ENCODE measurements around the gene ADAMTSL5. TPM values are rescaled to one million over a fixed set of nuclear protein-coding genes. Genes with fewer than 3 reads are reported as not detected.

Gene ADAMTSL5
- total and polyA plus RNA-seq, 2 of the 13 experiments (the other 11 are each of a cell fraction or from before 2014, with no cell fraction given): 0.60 to 2.7 TPM

- TF ChIP-seq ZGPAT (CRISPR knock-in tag; IDR thresholded peaks at IDR 0.05) (peak; percentile 35; the same call in 1 of the 2 replicates), TFE3 (CRISPR knock-in tag; IDR thresholded peaks at IDR 0.05) (no peak), WIZ (CRISPR knock-in tag; IDR thresholded peaks at IDR 0.05) (no peak), ZNF337 (CRISPR knock-in tag; IDR thresholded peaks at IDR 0.05; ENCODE audit: borderline replicate concordance, low read depth) (no peak), CERS6 (CRISPR knock-in tag; IDR thresholded peaks at IDR 0.05) (no peak), RBFOX2 (IDR thresholded peaks at IDR 0.05; ENCODE audit: low read depth, low read length) (peak; percentile 49; the same call in 1 of the 2 replicates), ZNF317 (CRISPR knock-in tag; IDR thresholded peaks at IDR 0.05) (no peak), TP53 (CRISPR knock-in tag; conservative IDR thresholded peaks at IDR 0.05) (no peak), GPN1 (CRISPR knock-in tag; IDR thresholded peaks at IDR 0.05; ENCODE audit: borderline replicate concordance) (no peak), ZFP36L1 (CRISPR knock-in tag; IDR thresholded peaks at IDR 0.05) (no peak), MTERF4 (CRISPR knock-in tag; IDR thresholded peaks at IDR 0.05) (peak; percentile 39; the same call in 1 of the 2 replicates), MYC (CRISPR knock-in tag; IDR thresholded peaks at IDR 0.05; ENCODE audit: borderline replicate concordance) (peak; percentile 34), ZNF841 (CRISPR knock-in tag; IDR thresholded peaks at IDR 0.05; ENCODE audit: borderline replicate concordance) (no peak), NR2F2 (IDR thresholded peaks at IDR 0.05; ENCODE audit: borderline replicate concordance, low read depth) (0 out of 2 replicates have a peak, but pooled peaks have one; percentile 11), EED (CRISPR knock-in tag; IDR thresholded peaks at IDR 0.05) (no peak), SRSF1 (optimal IDR thresholded peaks at IDR 0.05; ENCODE audit: low read depth, low read length) (peak; percentile 69), ZNF83 (CRISPR knock-in tag; IDR thresholded peaks at IDR 0.05; ENCODE audit: borderline replicate concordance) (no peak), ZNF782 (CRISPR knock-in tag; IDR thresholded peaks at IDR 0.05; ENCODE audit: borderline replicate concordance) (0 out of 2 replicates have a peak, but pooled peaks have one; percentile 43), ATF6 (CRISPR knock-in tag; conservative IDR thresholded peaks at IDR 0.05) (0 out of 2 replicates have a peak, but pooled peaks have one; percentile 9)
Observed at GRCh38 chr19:1492474-1493006, 20.3 kb downstream of the ADAMTSL5 start (continued).

Data from HepG2 (cell line).